OCI-LY7 (cell line): ENCODE results near the gene PI4K2A. TPM values are rescaled to one million over a fixed set of nuclear protein-coding genes. Genes with fewer than 3 reads are reported as not detected.

ENCODE experiments used
- BruUV-seq: library from RNA; stranded (reverse); fragments of 400-500 nt; replicated peaks from 2 replicates; lab custom pipeline; 2021; lab: Mats Ljungman, UMichigan
- CTCF ChIA-PET: fragments of 300-600 bp; sonication (Branson Sonifier 250); formaldehyde crosslinking; loops from one replicate; lab custom pipeline; 2022; ENCODE audit warnings: antibody characterized with exemption; ENCODE audit not compliant: unreplicated experiment; lab: Charles Lee
- POLR2A ChIA-PET: fragments of 300-600 bp; sonication (Branson Sonifier 250); formaldehyde crosslinking; loops from one replicate; lab custom pipeline; 2022; ENCODE audit warnings: antibody characterized with exemption; lab: Charles Lee
- DNase-seq: peaks from one replicate; pipeline ENCODE4 v3.0.0-alpha.2; 2015; ENCODE audit warnings: low spot score
- H2AFZ ChIP-seq: fragments of 200-600 bp; sonication (generic), shearing (Covaris generic); 2 replicates; pipeline ENCODE4 v1.6.1; 2014; ENCODE audit warnings: mild to moderate bottlenecking, antibody characterized with exemption, low read length, moderate library complexity
- H3K27ac ChIP-seq: fragments of 200-600 bp; sonication (generic); 2 replicates; pipeline ENCODE4 v1.5.1; 2014; ENCODE audit warnings: mixed run types, low read depth, mild to moderate bottlenecking, moderate library complexity, low read length, inconsistent platforms; ENCODE audit not compliant: poor library complexity, severe bottlenecking
- H3K36me3 ChIP-seq: fragments of 200-600 bp; sonication (generic); 2 replicates; pipeline ENCODE4 v1.6.1; 2014; ENCODE audit warnings: mild to moderate bottlenecking, antibody characterized with exemption, low read length, moderate library complexity, mixed read lengths; ENCODE audit not compliant: insufficient read depth
- H3K4me1 ChIP-seq: fragments of 200-600 bp; sonication (generic); 2 replicates; pipeline ENCODE4 v1.5.1; 2014; ENCODE audit warnings: mild to moderate bottlenecking, low read length; ENCODE audit not compliant: insufficient read depth, poor library complexity, severe bottlenecking
- H3K4me2 ChIP-seq: fragments of 200-600 bp; sonication (generic); 2 replicates; pipeline ENCODE4 v1.6.1; 2014; ENCODE audit warnings: mild to moderate bottlenecking, low read length
- H3K4me3 ChIP-seq: fragments of 200-600 bp; sonication (generic); 2 replicates; pipeline ENCODE4 v1.5.1; 2014; ENCODE audit warnings: mild to moderate bottlenecking, low read depth, low read length; ENCODE audit not compliant: poor library complexity, severe bottlenecking
- H3K79me2 ChIP-seq: fragments of 200-600 bp; sonication (generic); 2 replicates; pipeline ENCODE4 v1.6.1; 2016; ENCODE audit warnings: low read depth, mild to moderate bottlenecking, low read length, moderate library complexity, mixed read lengths; ENCODE audit not compliant: insufficient read depth
- H3K9me2 ChIP-seq: fragments of 200-600 bp; sonication (generic); 2 replicates; pipeline ENCODE4 v1.6.1; 2016; ENCODE audit warnings: mild to moderate bottlenecking, low read length, mixed read lengths; ENCODE audit not compliant: insufficient read depth
- H3K9me3 ChIP-seq: fragments of 200-600 bp; sonication (generic); 2 replicates; pipeline ENCODE4 v1.6.1; 2014; ENCODE audit warnings: mild to moderate bottlenecking, mixed run types, low read length, mixed read lengths
- H4K20me1 ChIP-seq: fragments of 200-600 bp; sonication (generic); 2 replicates; pipeline ENCODE4 v1.6.1; 2014; ENCODE audit warnings: mild to moderate bottlenecking, antibody characterized with exemption, low read length, moderate library complexity, mixed read lengths; ENCODE audit not compliant: insufficient read depth
- EZH2phosphoT487 ChIP-seq: fragments of 200-600 bp; sonication (generic); IDR thresholded peaks from 2 replicates; pipeline ENCODE4 v1.6.1; 2018; ENCODE audit warnings: low read depth, borderline replicate concordance, mild to moderate bottlenecking, mixed run types, antibody characterized with exemption, low read length, moderate library complexity, mixed read lengths
- intact Hi-C: fragments of 100-400 bp; cut with micrococcal nuclease; formaldehyde crosslinking; loops from one replicate; pipeline ENCODE4 v1.10.0; 2022; ENCODE audit not compliant: unreplicated experiment
- total RNA-seq, 2 experiments: library from RNA; depleted of rRNA in 1 of 2; stranded (reverse); fragments of >200 nt in 1 of 2; shearing (Covaris generic) in 1 of 2; gene quantifications; 2 replicates each; pipeline ENCODE4 v1.2.3, GENCODE V29; 2014 to 2022
- TF ChIP-seq, protein P1 (sequence below): fragments of 200-600 bp; sonication (generic); conservative IDR thresholded peaks from 2 replicates; pipeline ENCODE4 v1.5.1; 2014; ENCODE audit warnings: mild to moderate bottlenecking, antibody characterized with exemption, low read length, moderate library complexity, mixed read lengths

The PI4K2A gene
- total RNA-seq, 2 experiments from 2014 or later, result 9.2 to 12.7 TPM

DNA sequence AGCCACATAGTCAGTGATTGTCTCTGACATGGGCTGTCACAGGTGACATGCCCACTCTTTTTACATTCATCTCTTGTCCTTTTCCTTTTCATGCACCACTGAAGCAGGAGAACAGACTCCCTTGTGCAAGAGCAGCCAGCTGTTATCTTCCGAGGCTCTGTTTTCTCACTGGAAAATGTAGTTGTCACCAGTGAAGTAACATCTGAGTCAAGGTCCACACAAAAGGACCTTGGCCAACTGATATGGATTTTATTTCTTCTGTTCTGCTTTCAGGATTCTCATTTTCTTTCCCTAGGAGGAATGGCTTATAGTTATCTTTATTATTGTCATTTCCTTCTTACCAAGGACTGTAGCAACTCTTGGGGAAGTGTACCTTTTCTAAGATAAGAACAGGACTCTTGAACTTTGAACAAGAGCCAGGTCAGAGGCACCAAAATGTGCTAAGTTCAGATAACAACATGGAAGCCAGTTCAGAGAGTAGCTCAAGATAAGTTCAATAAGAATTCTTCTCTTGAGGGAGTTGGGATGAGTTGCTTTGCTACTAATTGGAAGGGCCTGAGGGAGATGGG is 23.9 kb downstream of the PI4K2A start:
- peaks cover 47% of the 10 kb centered on the region for H3K36me3 ChIP-seq

DNA sequence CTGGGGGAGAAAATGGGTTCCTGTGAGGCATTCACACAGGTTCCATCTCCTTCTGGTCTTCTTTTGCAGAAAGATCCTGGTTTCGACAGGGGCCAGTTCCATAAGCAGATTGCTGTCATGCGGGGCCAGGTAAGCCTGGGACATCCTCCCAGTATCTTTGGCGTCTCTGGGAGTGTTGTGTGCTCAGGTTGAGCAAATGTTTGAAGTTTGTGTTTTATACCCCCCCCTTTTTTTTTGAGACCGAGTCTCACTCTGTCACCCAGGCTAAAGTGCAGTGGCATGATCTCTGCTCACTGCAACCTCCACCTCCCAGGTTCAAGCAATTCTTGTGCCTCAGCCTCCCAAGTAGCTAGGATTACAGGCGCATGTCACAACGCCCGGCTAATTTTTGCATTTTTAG is 26.5 kb downstream of the PI4K2A start:
- ChIA-PET CTCF (no interaction called here), POLR2A (interaction anchor here (0.6 kb wide), 1 partner anchor 12 kb away, joined by 3 read pairs; no protein-coding TSS in a partner anchor)
- no TSS peak for BruUV-seq
- no peak for DNase-seq
- Histone ChIP-seq H4K20me1 (no peaks in the 10 kb centered on the region), H3K79me2 (no peaks in the 10 kb centered on the region), H3K4me1 (no peaks in the 10 kb centered on the region), H3K27ac (no peak overlapping the region), H3K36me3 (peaks cover 53% of the 10 kb centered on the region), H3K4me2 (no peak overlapping the region), H2AFZ (no peak overlapping the region), H3K9me3 (no peaks in the 10 kb centered on the region), H3K9me2 (no peaks in the 10 kb centered on the region), H3K4me3 (no peak overlapping the region)
- TF ChIP-seq, protein P1, sequence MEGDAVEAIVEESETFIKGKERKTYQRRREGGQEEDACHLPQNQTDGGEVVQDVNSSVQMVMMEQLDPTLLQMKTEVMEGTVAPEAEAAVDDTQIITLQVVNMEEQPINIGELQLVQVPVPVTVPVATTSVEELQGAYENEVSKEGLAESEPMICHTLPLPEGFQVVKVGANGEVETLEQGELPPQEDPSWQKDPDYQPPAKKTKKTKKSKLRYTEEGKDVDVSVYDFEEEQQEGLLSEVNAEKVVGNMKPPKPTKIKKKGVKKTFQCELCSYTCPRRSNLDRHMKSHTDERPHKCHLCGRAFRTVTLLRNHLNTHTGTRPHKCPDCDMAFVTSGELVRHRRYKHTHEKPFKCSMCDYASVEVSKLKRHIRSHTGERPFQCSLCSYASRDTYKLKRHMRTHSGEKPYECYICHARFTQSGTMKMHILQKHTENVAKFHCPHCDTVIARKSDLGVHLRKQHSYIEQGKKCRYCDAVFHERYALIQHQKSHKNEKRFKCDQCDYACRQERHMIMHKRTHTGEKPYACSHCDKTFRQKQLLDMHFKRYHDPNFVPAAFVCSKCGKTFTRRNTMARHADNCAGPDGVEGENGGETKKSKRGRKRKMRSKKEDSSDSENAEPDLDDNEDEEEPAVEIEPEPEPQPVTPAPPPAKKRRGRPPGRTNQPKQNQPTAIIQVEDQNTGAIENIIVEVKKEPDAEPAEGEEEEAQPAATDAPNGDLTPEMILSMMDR, result no peak
- no peak for TF ChIP-seq EZH2phosphoT487
- intact Hi-C loops, result no loop called here

More for the DNA sequence above, 23.9 kb downstream of the PI4K2A start:
- no peak for DNase-seq
- TF ChIP-seq EZH2phosphoT487, result no peak
- CTCF ChIA-PET, result no interaction called here
- Histone ChIP-seq H3K9me2 (no peaks in the 10 kb centered on the region), H3K4me3 (no peak overlapping the region), H3K9me3 (no peaks in the 10 kb centered on the region), H3K4me2 (no peak overlapping the region), H3K27ac (no peak overlapping the region), H4K20me1 (no peaks in the 10 kb centered on the region), H2AFZ (no peak overlapping the region), H3K4me1 (no peaks in the 10 kb centered on the region), H3K79me2 (no peaks in the 10 kb centered on the region)
- BruUV-seq, result no TSS peak
- intact Hi-C loops, result no loop called here
- POLR2A ChIA-PET, result no interaction called here

DNA sequence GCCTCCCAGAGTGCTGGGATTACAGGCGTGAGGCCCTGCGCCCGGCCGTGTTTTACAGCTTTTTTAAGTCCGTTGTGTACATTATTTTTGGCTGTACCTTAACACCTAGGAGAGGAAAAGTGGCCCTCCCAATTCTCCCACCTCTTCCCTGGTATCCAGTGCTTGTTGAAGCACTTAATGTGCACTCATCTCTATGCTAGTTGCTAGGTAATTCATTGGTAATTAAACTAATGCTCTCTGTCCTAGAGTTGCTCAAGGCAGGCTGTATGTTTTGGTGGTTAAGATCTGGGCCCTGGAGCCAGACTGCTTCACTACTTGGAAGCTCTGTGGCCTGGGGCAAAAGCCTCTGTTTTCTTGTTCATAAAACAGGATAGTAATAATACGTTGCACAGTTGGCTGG is 27.0 kb downstream of the PI4K2A start:
- POLR2A ChIA-PET, result no interaction called here
- Histone ChIP-seq H3K9me3 (no peaks in the 10 kb centered on the region), H3K36me3 (peaks cover 52% of the 10 kb centered on the region), H3K27ac (no peak overlapping the region), H3K4me2 (no peak overlapping the region), H2AFZ (no peak overlapping the region), H3K4me1 (no peaks in the 10 kb centered on the region), H4K20me1 (no peaks in the 10 kb centered on the region), H3K4me3 (no peak overlapping the region), H3K79me2 (no peaks in the 10 kb centered on the region), H3K9me2 (no peaks in the 10 kb centered on the region)
- CTCF ChIA-PET, result no interaction called here
- no TSS peak for BruUV-seq
- intact Hi-C loops, result no loop called here
- TF ChIP-seq, protein P1, result no peak
- no peak for TF ChIP-seq EZH2phosphoT487
- DNase-seq, result no peak
